ENCODE results near the gene CDK19.

CDK19 gene

DNA sequence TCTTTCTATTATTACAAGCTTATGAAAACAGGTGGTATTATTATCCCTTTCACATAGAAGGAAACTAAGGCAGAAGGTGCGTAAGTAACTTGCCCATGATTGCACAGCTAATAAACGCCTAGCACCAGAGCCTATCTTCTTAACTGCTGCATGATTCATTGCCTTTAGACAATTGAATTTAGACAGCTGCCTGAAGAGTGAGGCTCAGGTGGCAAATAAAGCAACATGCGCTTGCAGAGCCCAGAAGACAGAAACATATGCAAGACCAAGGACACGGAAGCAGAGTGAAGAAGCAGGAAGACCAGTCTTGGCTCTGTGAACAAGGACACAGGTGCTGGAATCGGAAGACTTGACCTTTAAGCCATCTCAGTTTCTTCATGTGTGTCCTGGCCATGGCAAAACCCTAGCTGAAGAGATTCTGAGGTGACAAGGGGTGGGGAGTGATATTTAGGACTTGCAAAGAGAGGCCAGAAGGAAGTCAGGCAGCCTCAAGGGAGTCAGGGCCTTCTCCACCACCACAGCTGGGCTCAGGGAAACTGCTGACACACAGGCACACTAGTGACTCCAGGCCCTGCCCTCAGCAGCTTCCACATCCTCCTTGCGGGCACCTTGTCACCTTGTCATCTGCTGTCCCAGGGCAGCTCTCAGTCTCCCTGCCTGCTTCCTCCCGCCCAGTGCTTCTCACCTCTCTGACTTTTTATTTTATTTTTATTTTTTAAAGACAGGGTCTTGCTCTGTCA, 247.1 kb downstream of the CDK19 start:
- POLR2A ChIA-PET = no interaction called here
- CTCF ChIA-PET = no interaction called here
- TF ChIP-seq ELF4 (IDR thresholded peaks at IDR 0.05) (no peak), BHLHE40 (IDR thresholded peaks at IDR 0.05; ENCODE audit: borderline replicate concordance) (no peak), FOXM1 (IDR thresholded peaks at IDR 0.05; ENCODE audit: borderline replicate concordance) (no peak), ZNF384 (IDR thresholded peaks at IDR 0.05) (no peak), HDGF (IDR thresholded peaks at IDR 0.05; ENCODE audit: borderline replicate concordance) (no peak), CTBP1 (IDR thresholded peaks at IDR 0.05; ENCODE audit: borderline replicate concordance) (no peak), L3MBTL2 (conservative IDR thresholded peaks at IDR 0.05) (no peak), SP1 (IDR thresholded peaks at IDR 0.05) (no peak), ARNT (IDR thresholded peaks at IDR 0.05) (no peak), TARDBP (IDR thresholded peaks at IDR 0.05) (no peak), FOXA1 (IDR thresholded peaks at IDR 0.05) (no peak), FOXK2 (IDR thresholded peaks at IDR 0.05) (no peak), LEF1 (IDR thresholded peaks at IDR 0.05; ENCODE audit: borderline replicate concordance) (no peak), SUZ12 (IDR thresholded peaks at IDR 0.05) (no peak), NFRKB (IDR thresholded peaks at IDR 0.05) (no peak)
- TF ChIP-seq, protein P1, sequence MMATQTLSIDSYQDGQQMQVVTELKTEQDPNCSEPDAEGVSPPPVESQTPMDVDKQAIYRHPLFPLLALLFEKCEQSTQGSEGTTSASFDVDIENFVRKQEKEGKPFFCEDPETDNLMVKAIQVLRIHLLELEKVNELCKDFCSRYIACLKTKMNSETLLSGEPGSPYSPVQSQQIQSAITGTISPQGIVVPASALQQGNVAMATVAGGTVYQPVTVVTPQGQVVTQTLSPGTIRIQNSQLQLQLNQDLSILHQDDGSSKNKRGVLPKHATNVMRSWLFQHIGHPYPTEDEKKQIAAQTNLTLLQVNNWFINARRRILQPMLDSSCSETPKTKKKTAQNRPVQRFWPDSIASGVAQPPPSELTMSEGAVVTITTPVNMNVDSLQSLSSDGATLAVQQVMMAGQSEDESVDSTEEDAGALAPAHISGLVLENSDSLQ (IDR thresholded peaks at IDR 0.05) = no peak
- DNase-seq (ENCODE audit: extremely low spot score) = no peak

DNA sequence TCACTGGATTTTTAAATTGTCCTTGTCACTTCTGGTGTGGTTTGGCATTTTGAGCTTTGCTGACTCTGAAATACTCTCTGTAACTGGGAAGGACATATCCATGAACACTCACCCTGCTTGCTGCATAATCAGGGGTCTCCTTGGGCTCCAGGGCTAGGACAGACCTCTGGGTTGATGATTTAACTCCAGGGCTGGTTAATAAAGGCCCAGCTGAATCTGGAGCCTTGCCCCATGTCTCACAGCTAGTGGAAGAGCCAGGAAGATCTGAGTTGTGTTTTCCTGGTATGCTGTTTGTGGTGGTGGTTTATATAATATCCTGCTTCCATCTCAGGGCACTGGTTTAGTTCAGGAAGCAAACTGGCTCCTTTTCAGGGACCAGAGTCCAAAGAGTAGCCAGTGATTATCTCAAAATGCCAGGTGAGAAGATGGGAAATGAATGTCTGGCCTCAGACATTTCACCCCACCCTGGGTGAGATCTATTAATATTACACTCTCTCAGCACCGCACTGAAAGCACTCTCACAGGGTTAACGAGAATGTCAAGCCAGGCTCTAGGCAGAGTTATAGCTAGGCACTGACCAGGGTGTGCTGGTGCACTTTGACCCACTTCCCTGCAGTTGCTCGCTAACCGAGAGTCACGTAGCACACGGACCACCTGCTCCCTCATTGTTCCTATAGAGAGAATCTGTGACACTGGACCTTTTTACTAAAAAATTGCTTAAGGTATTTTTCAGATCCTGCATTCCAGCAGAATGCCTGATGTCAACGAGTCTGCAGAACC, 248.7 kb downstream of the CDK19 start:
- TF ChIP-seq ARNT (IDR thresholded peaks at IDR 0.05) (no peak), SUZ12 (IDR thresholded peaks at IDR 0.05) (no peak), ELF4 (IDR thresholded peaks at IDR 0.05) (no peak), FOXK2 (IDR thresholded peaks at IDR 0.05) (no peak), FOXM1 (IDR thresholded peaks at IDR 0.05; ENCODE audit: borderline replicate concordance) (no peak), TARDBP (IDR thresholded peaks at IDR 0.05) (no peak), FOXA1 (IDR thresholded peaks at IDR 0.05) (no peak), L3MBTL2 (conservative IDR thresholded peaks at IDR 0.05) (no peak), LEF1 (IDR thresholded peaks at IDR 0.05; ENCODE audit: borderline replicate concordance) (no peak)
- TF ChIP-seq, protein P1 (IDR thresholded peaks at IDR 0.05) = no peak
- ChIA-PET CTCF (interaction anchor here (1.2 kb wide), 1 partner anchor 13 kb away, joined by 4 read pairs; no protein-coding TSS in a partner anchor), POLR2A (no interaction called here)
- no peak for DNase-seq (ENCODE audit: extremely low spot score)

DNA sequence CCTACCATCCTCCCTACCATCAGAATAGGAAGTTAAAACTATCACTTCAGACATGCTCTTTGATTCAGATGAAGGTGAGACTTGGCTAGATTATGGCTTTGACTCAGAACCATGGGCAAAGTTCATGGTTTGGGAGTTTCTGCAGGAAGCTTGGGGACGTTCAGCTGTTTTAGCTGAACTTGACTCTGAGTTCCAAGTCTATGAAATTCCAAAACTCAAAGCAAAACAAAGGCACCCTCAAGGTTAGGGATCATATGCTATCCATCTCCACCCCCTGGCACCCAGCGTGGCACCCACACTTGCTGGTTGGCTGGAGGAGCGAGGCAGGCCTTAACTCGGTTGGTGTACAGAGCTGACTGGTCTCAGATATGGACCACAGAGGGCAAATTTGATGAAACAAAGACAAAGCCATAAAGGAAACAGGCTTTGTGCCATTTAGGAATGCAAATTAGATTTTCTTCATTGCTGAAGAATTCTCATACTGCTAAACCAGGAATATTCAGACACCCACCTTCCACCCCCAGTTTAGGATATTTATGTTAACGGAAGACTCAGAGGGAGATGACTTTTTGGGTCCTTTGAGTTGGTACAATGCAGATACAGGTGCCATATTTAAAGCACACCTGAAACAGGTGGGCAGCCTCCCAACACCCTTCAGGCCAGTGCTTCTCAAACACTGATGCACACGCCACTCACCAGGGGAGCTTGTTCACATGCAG, 250.4 kb downstream of the CDK19 start:
- TF ChIP-seq L3MBTL2 (conservative IDR thresholded peaks at IDR 0.05) (no peak), LEF1 (IDR thresholded peaks at IDR 0.05; ENCODE audit: borderline replicate concordance) (no peak), HDGF (IDR thresholded peaks at IDR 0.05; ENCODE audit: borderline replicate concordance) (no peak)
- CTCF ChIA-PET = no interaction called here
- POLR2A ChIA-PET = no interaction called here
- no peak for DNase-seq (ENCODE audit: extremely low spot score)

DNA sequence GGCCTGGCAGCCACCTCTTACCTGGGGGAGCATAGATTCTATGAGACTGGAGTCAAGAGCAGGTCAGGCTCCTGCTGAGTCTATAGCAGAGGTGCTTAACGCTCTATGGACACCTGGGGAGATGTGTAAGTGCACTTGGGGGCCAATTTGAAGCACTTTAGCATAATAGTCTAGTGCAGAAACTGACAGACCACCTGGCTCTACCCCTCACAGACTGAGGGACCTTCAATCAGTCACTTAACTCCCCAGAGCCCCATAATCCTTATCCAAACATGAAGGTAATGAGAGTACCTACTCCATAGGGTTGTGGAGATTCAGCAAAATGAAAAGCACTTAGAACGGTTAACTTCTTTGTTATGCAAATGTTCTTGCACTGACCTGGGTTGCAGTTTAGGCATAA, 251.6 kb downstream of the CDK19 start:
- DNase-seq (ENCODE audit: extremely low spot score) = no peak
- TF ChIP-seq L3MBTL2 (conservative IDR thresholded peaks at IDR 0.05) (no peak), FOXA1 (IDR thresholded peaks at IDR 0.05) (no peak)
- ChIA-PET POLR2A (no interaction called here), CTCF (no interaction called here)

DNA sequence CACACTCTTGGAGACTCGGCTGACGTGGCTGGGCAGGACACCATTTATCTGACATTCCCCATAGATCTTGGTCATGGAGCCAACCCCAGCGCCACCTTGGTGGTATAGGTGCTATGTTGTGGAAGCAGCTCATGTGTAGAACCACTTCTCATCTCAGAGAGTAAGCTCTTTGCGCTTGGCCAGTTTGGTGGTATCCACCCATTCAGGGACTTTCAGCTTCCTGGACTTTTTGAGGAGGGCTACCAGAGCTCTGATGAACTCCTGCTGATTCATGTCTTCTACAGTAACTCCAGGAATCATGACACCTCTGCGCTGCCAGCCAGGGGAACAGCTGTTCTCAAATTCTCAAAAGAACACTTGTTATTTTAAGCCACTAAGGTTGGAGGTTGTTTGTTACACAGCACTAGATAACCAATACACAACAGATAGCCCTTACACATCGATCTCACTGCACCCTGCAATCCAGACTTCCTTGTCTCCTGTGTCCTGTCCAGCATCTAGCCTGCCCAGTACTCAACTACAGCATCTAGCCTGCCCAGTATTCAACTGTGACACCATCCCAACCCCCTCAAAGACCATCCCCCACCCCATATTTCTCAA, 252.9 kb downstream of the CDK19 start:
- CTCF ChIA-PET = no interaction called here
- POLR2A ChIA-PET = no interaction called here

More for the DNA sequence above, 252.9 kb downstream of the CDK19 start:
- no peak for TF ChIP-seq TARDBP (IDR thresholded peaks at IDR 0.05)
- no peak for TF ChIP-seq FOXM1 (IDR thresholded peaks at IDR 0.05; ENCODE audit: borderline replicate concordance)
- no peak for TF ChIP-seq BHLHE40 (IDR thresholded peaks at IDR 0.05; ENCODE audit: borderline replicate concordance)
- no peak for TF ChIP-seq HDGF (IDR thresholded peaks at IDR 0.05; ENCODE audit: borderline replicate concordance)
- no peak for TF ChIP-seq LEF1 (IDR thresholded peaks at IDR 0.05; ENCODE audit: borderline replicate concordance)
- no peak for TF ChIP-seq ELF4 (IDR thresholded peaks at IDR 0.05)
- TF ChIP-seq FOXA1 (IDR thresholded peaks at IDR 0.05) = no peak
- no peak for TF ChIP-seq SUZ12 (IDR thresholded peaks at IDR 0.05)
- TF ChIP-seq, protein P1 (IDR thresholded peaks at IDR 0.05) = no peak
- no peak for TF ChIP-seq NFRKB (IDR thresholded peaks at IDR 0.05)
- TF ChIP-seq CTBP1 (IDR thresholded peaks at IDR 0.05; ENCODE audit: borderline replicate concordance) = no peak
- TF ChIP-seq SP1 (IDR thresholded peaks at IDR 0.05) = no peak
- no peak for TF ChIP-seq L3MBTL2 (conservative IDR thresholded peaks at IDR 0.05)
- no peak for TF ChIP-seq FOXK2 (IDR thresholded peaks at IDR 0.05)
- DNase-seq (ENCODE audit: extremely low spot score) = no peak

Measured in HEK293T (cell line).